ENCODE measurements around the gene MICALL2.
A peak's percentile ranks its signal among the peaks of the same experiment; 100 is the strongest.

Gene MICALL2

DNA sequence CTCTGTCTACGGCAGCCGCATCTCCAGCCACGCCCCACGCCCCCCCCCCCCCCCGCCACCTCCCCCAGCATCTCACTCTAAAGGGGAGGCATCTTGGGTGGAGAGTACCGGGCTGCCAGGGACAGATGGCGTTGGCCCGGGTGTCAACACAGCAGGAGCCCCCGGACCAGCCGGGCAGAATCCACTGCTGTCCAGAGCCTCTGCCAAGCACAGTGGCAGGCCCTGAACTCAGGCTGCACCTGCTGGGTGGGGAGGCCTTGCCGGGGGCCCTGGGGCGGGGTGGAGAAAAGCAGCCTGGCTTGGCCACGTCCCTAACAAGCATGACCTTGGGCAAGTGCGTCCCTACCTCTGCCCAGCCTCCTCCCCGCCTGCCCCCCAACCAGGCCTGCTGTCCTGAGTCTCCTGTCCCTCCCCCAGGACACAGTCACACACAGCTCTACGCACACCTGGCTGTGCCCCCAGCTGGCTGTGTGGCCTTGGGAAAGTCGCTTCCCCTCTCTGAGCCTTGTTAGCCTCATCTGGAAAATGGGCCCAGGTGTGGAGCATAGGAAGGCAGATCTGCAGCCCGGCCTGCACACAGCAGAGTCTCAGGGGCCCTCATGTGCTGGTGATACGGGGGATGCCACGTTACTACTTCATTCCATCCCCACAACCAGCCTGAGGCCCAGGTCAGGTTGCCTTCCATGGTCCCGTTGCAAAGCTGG is 45.2 kb downstream of the MICALL2 start:
- no peak for DNase-seq (ENCODE audit: low read depth)
- TF ChIP-seq CTCF (IDR thresholded peaks at IDR 0.05; ENCODE audit: low read depth, low read length, missing control alignments), result no peak
- no peak overlapping the region for H3K4me3 ChIP-seq (ENCODE audit: low read depth, low read length)

DNA sequence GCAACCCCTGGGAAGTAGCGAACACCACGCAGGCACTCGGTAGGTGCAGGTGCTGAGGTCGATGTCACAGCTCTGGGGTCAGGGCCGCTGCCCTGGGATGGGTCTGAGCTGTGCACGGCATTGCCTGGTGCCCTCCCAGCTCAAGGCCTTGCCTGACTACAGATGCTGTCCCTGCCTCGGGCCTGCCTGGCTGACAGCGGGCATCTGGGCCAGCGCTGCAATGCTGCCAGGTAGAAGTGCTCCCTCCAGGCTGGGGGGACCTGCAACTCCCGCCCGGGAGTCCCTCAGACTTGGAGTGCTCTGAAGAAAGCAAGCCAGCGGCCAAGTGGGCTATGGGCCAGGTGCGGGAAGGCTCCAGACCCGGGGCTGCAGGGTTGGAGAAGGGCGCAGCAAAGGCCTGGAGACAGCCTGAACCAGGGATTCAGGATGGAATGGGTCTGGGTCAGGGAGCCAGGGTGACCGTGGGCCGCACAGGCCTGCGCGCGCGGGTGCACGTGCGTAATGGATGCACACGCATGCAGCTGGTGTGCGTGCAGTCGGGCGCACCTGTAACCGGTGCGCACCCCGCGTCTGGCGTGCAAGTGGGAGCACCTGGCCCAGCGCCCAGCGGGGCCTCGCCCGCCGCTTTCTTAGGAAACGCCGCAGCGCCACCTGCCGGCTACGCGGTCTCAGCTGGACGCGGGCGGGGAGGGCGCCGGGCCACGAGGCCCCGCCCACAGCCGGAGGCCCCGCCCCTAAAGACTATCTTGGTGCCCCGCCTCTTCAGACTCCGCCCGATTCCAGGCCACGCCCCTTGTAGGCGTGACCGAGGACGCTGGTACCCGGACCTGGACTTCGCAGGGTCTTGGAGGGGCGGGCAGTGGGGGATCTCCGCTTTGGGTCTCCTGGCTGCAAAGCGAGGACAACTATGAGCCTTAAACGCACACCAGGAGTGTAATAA is 46.7 kb downstream of the MICALL2 start:
- peak; percentile 39 for DNase-seq (ENCODE audit: low read depth)
- no peak overlapping the region for H3K4me3 ChIP-seq (ENCODE audit: low read depth, low read length)
- TF ChIP-seq CTCF (IDR thresholded peaks at IDR 0.05; ENCODE audit: low read depth, low read length, missing control alignments), result peak; percentile 73

- no peak for TF ChIP-seq CTCF (IDR thresholded peaks at IDR 0.05; ENCODE audit: low read depth, low read length, missing control alignments)
- no peak overlapping the region for H3K4me3 ChIP-seq (ENCODE audit: low read depth, low read length)
- no peak for DNase-seq (ENCODE audit: low read depth)
These were observed 47.9 kb downstream of the MICALL2 start for GRCh38 chr7:1411414-1411813.

DNA sequence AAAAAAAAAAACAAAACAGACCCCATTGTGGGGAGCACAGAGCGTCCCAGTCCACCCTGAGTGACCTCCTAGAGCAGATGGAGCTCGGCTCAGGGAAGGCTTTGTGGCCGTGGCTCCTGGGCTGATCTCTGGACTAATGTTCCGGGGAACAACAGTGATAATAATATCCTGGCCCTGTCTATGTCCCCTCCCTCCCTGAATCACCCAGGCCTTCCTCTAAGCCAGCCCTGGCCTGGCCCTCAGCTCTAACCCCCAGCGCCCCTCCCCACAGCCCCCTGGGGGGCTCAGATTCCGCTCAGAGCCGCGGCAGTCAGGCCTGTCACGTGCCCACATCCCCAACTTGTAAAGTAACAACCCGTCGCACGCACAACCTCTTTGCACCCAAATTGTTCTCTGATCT is 48.3 kb downstream of the MICALL2 start:
- no peak for DNase-seq (ENCODE audit: low read depth)
- no peak for TF ChIP-seq CTCF (IDR thresholded peaks at IDR 0.05; ENCODE audit: low read depth, low read length, missing control alignments)

DNA sequence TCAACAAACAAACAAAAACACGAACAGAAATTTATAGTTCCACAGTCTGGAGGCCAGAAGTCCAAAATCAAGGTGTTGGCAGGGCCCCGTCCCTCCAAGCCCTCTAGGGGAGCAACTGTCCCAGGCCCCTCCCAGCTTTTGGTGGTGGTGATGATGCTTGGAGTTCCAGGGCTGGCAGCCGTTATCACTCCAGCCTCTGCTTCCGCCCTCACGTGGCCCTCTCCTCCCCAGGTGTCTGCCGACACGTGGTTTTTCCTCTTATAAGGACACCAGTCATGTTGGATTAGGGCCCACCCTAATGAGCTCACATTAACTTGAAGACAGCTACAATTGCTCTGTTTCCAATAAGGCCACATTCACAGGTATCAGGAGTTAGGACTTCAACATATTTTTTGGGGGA is 49.7 kb downstream of the MICALL2 start:
- no peak overlapping the region for H3K4me3 ChIP-seq (ENCODE audit: low read depth, low read length)
- TF ChIP-seq CTCF (IDR thresholded peaks at IDR 0.05; ENCODE audit: low read depth, low read length, missing control alignments), result no peak
- DNase-seq (ENCODE audit: low read depth), result no peak

More for the DNA sequence above, 48.3 kb downstream of the MICALL2 start:
- H3K4me3 ChIP-seq (ENCODE audit: low read depth, low read length), result no peak overlapping the region

DNA sequence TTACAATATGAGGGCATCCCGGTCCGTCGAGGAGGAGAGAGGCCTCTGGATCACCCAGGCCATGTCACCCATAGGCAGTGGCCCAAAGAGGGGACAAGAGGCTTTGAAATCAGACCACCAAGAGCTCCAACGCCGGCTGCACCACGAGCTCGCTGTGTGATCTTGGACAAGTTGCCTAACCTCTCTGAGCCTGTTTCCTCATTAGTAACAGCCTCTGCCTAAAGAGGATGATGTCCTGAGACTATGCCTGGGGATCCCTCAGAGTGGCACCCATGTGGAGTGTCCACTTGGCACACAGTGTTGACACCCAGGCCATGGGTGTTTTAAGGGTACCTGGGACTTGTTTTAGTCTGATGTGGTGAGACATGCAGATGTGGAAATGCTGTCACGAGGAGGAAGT is 50.8 kb downstream of the MICALL2 start:
- no peak for TF ChIP-seq CTCF (IDR thresholded peaks at IDR 0.05; ENCODE audit: low read depth, low read length, missing control alignments)
- no peak for DNase-seq (ENCODE audit: low read depth)
- no peak overlapping the region for H3K4me3 ChIP-seq (ENCODE audit: low read depth, low read length)
